Measurements from ENCODE around the gene CACNB2. TPM values are rescaled to one million over a fixed set of nuclear protein-coding genes. Genes with fewer than 3 reads are reported as not detected.
"Not testable (repeated sequence)": the region's sequence is repeated elsewhere in the genome, so short reads cannot be mapped to it uniquely, and the experiment has no call there.

The CACNB2 gene
- total RNA-seq, 2 experiments from 2014 or later, result not detected

DNA sequence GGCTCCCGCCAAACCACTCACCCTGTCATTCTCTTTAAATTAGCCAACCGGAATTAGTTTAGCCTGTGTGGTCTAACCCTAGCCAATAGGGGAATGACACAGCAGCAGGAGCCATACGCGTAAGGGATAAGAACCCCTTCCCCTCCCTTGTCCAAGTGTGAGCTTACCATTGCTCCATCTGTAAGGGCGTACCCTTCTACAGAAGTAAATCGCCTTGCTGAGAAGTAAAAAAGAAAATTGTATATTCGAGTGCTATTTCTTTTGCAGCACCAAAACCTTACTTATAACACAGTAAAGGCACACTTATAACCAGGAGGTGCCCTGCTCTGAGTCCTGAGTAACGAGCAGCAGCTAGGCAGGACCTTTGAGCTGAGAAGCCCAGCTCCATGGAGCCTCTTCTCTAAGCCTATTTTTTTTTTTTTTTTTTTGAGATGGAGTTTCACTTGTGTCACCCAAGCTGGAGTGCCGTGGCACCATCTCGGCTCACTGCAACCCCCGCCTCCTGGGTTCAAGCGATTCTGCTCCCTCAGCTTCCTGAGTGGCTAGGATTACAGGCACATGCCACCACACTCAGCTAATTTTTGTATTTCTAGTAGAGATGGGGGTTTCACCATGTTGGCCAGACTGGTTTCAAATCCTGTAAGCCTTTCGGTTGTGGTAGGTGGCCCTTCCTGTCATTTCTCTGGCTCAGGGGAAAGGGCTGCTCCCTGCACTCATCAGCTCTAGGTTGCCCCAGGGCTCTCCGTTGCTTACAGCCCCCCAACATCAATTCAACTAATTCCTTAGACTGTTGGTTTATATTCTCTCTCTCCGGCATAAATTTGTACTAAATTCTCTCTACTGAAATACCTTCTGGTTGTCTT lies 437.8 kb downstream of the CACNB2 start:
- Mint-ChIP-seq H3K27me3 (ENCODE audit: low read depth) (no peaks in the 10 kb centered on the region), H3K4me1 (ENCODE audit: low read depth) (peaks cover 4% of the 10 kb centered on the region), H3K27ac (no peak overlapping the region), H3K36me3 (ENCODE audit: low read depth) (peaks cover 72% of the 10 kb centered on the region), H3K9me3 (peaks cover 12% of the 10 kb centered on the region), H3K4me3 (no peak overlapping the region)
- intact Hi-C loops (cut with micrococcal nuclease), result no loop called here
- CTCF ChIA-PET, result no interaction called here
- DNase-seq, result no peak

DNA sequence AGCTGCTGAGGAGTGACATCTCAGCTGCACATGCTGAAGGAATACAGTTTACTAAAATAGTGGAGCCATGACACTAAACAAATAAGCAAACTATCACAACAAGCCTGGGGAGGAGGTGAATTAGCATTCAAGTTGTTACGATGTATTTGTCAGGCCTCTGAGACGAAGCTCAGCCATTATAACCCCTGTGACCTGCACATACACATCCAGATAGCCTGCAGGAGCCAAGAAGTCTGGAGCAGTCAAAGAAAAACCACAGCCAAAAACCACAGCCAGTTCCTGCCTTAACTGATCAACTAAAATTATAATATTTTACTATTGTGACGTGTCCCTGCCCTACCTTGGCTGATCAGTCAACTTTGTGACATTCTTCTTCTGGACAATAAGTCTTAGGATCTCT lies 442.6 kb downstream of the CACNB2 start:
- Mint-ChIP-seq H3K4me1 (ENCODE audit: low read depth) (peaks cover 10% of the 10 kb centered on the region), H3K36me3 (ENCODE audit: low read depth) (peaks cover 81% of the 10 kb centered on the region), H3K27me3 (ENCODE audit: low read depth) (no peaks in the 10 kb centered on the region), H3K27ac (no peak overlapping the region), H3K4me3 (no peak overlapping the region), H3K9me3 (peaks cover 5% of the 10 kb centered on the region)
- CTCF ChIA-PET, result no interaction called here
- DNase-seq, result no peak
- intact Hi-C loops (cut with micrococcal nuclease), result no loop called here

DNA sequence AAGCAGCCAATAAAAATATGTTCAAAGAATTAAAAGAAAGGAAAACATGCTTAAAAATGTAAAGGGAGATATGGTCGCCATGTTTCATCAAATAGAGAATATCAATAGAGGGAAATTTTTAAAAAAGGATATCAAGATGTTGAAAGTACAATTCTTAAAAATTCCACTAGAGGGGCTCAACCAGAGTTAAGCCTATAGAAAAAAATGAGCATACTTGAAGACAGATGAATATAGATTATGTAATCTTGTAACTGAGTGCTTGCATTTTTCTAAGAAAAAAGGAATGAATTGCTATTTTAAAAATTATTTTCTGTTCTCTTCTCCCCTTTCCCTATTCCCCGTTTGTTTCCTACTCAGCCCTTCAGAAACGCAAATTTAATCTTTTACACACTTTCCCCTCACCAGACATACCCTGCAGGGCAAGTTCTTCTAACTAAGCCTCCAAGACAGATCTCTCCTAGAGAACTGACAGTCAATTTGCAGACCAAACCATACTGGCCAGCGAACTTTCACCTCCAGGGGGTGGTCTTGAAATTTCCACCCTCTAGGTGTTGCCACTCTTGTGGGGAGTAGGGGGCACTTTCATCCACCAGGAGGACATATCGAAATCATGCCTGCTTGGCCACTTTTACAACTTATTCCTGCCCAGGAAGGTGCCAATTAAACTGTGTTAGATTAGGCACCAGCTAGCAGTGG lies 443.5 kb downstream of the CACNB2 start:
- H3K9me3 Mint-ChIP-seq, result peaks cover 1% of the 10 kb centered on the region
- no peak overlapping the region for H3K4me3 Mint-ChIP-seq
- DNase-seq, result no peak
- CTCF ChIA-PET, result no interaction called here
- intact Hi-C loops (cut with micrococcal nuclease), result no loop called here
- H3K27ac Mint-ChIP-seq, result no peak overlapping the region
- peaks cover 79% of the 10 kb centered on the region for H3K36me3 Mint-ChIP-seq (ENCODE audit: low read depth)
- peaks cover 10% of the 10 kb centered on the region for H3K4me1 Mint-ChIP-seq (ENCODE audit: low read depth)
- no peaks in the 10 kb centered on the region for H3K27me3 Mint-ChIP-seq (ENCODE audit: low read depth)

DNA sequence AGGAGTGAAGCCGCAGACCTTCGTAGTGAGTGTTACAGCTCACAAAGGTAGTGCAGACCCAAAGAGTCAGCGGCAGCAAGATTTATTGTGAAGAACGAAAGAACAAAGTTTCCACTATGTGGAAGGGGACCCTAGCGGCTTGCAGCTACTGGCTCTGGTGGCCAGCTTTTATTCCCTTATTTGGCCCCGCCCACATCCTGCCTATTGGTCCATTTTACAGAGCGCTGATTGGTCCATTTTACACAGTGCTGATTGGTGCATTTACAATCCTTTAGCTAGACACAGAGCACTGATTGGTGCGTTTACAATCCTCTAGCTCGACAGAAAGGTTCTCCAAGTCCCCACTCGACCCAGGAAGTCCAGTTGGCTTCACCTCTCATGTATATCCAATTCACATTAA lies 446.4 kb downstream of the CACNB2 start:
- H3K27ac Mint-ChIP-seq; H3K9me3 Mint-ChIP-seq; H3K27me3 Mint-ChIP-seq (ENCODE audit: low read depth); H3K4me3 Mint-ChIP-seq; intact Hi-C loops (cut with micrococcal nuclease); DNase-seq; CTCF ChIA-PET: not testable (repeated sequence)
- Mint-ChIP-seq H3K36me3 (ENCODE audit: low read depth) (peaks cover 75% of the 10 kb centered on the region), H3K4me1 (ENCODE audit: low read depth) (peaks cover 10% of the 10 kb centered on the region)

DNA sequence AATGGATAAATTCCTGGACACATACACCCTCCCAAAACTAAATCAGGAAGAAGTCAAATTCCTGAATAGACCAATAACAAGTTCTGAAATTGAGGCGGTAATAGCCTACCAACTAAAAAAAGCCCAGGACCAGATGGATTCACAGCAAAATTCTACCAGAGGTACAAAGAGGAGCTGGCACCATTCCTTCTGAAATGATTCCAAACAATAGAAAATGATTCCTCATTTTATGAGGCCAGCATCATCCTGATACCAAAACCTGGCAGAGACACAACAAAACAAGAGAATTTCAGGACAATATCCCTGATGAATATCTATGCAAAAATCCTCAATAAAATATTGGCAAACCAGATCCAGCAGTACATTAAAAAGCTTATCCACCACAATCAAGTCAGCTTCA lies 450.9 kb downstream of the CACNB2 start:
- H3K27ac Mint-ChIP-seq; intact Hi-C loops (cut with micrococcal nuclease); DNase-seq; H3K4me1 Mint-ChIP-seq (ENCODE audit: low read depth); H3K4me3 Mint-ChIP-seq; H3K9me3 Mint-ChIP-seq; CTCF ChIA-PET; H3K27me3 Mint-ChIP-seq (ENCODE audit: low read depth): not testable (repeated sequence)
- H3K36me3 Mint-ChIP-seq (ENCODE audit: low read depth), result peaks cover 76% of the 10 kb centered on the region

Other genes with a start within 250 kb of the CACNB2 start
- not detected for gene SLC39A12, start 188.5 kb upstream of the CACNB2 start, total RNA-seq

All from activated naive CD4-positive, alpha-beta T cell treated with anti-CD3 and anti-CD28 coated beads for 36 hours (primary cell).